B cell (primary cell): Measurements from ENCODE around the gene CLDN6. TPM values are rescaled to one million over a fixed set of nuclear protein-coding genes. Genes with fewer than 3 reads are reported as not detected.
A peak's percentile ranks its signal among the peaks of the same experiment; 100 is the strongest.

Experiments used
- ATAC-seq: fragments of 200-7000 bp; cut with Tn5 transposase; one replicate; pipeline ENCODE4 v1.10.0; 2021; ENCODE audit warnings: low read depth, mild to moderate bottlenecking, moderate number of reproducible peaks, moderate library complexity
- CTCF ChIA-PET: fragments of 350-600 bp; sonication (Branson Sonifier 250); formaldehyde crosslinking; loops from one replicate; lab custom pipeline; 2021; ENCODE audit warnings: antibody characterized with exemption, inconsistent platforms; lab: Charles Lee
- POLR2A ChIA-PET: fragments of 350-600 bp; sonication (Branson Sonifier 250); formaldehyde crosslinking; loops from one replicate; lab custom pipeline; 2021; ENCODE audit warnings: antibody characterized with exemption; lab: Charles Lee
- DNase-seq: peaks from one replicate; pipeline ENCODE4 v3.0.0; 2013
- H2AFZ ChIP-seq: 2 replicates; pipeline ENCODE4 v1.6.1; 2012; ENCODE audit warnings: mild to moderate bottlenecking, low read depth, low read length; ENCODE audit not compliant: insufficient read depth, poor library complexity, severe bottlenecking
- H3K27ac ChIP-seq, 2 donors: 1 replicate in 1 of 2; 2 replicates in 1 of 2; pipeline ENCODE4 v1.5.1; 2012 to 2013; ENCODE audit warnings: low read length in 2 of 2, mild to moderate bottlenecking in 2 of 2, moderate library complexity in 1 of 2
- H3K27me3 ChIP-seq, 4 experiments: fragments of 200-600 bp in 1 of 4; sonication (generic) in 1 of 4; replicated peaks in 1 of 4; 1 replicate in 2 of 4; 2 replicates in 2 of 4; pipeline versions ENCODE4 v1.6.1 to v1.7.0; 2013 to 2016; ENCODE audit warnings: low read length in 3 of 4, mild to moderate bottlenecking in 2 of 4, mixed read lengths in 1 of 4, moderate library complexity in 1 of 4; ENCODE audit not compliant: insufficient read depth in 4 of 4, control insufficient read depth in 3 of 4; ENCODE audit errors: control extremely low read depth in 1 of 4
- H3K36me3 ChIP-seq, 2 experiments: replicated peaks in 1 of 2; 1 replicate in 1 of 2; 2 replicates in 1 of 2; pipeline versions ENCODE4 v1.6.1 to v1.7.1; 2013; ENCODE audit warnings: low read length in 1 of 2; ENCODE audit not compliant: insufficient read depth in 2 of 2, control insufficient read depth in 1 of 2; ENCODE audit errors: control extremely low read depth in 1 of 2, extremely low read depth in 1 of 2
- H3K4me1 ChIP-seq, 2 donors: fragments of 200-600 bp in 1 of 2; sonication (generic) in 1 of 2; 1 replicate in 1 of 2; 2 replicates in 1 of 2; pipeline versions ENCODE4 v1.5.1 to v1.6.1; 2013 to 2017; ENCODE audit warnings: low read length in 2 of 2; ENCODE audit not compliant: control insufficient read depth in 2 of 2, insufficient read depth in 2 of 2
- H3K4me2 ChIP-seq: replicated peaks from 2 replicates; pipeline ENCODE3; 2012; ENCODE audit warnings: mild to moderate bottlenecking, low read depth, low read length; ENCODE audit not compliant: poor library complexity, severe bottlenecking
- H3K4me3 ChIP-seq, 5 experiments: fragments of 200-600 bp in 1 of 5; sonication (generic) in 1 of 5; 1 replicate in 3 of 5; 2 replicates in 2 of 5; pipeline versions ENCODE4 v1.5.1 to v1.7.0; 2011 to 2016; ENCODE audit warnings: low read length in 4 of 5, mild to moderate bottlenecking in 4 of 5, low read depth in 2 of 5, control low read depth in 1 of 5, moderate library complexity in 1 of 5; ENCODE audit not compliant: insufficient read depth in 1 of 5; ENCODE audit errors: control extremely low read depth in 1 of 5, extremely low read depth in 1 of 5
- H3K79me2 ChIP-seq: fragments of 200-600 bp; sonication (generic); one replicate; pipeline ENCODE4 v1.6.0; 2016; ENCODE audit warnings: low read length; ENCODE audit not compliant: control insufficient read depth, insufficient read depth
- H3K9ac ChIP-seq: fragments of 200-600 bp; sonication (generic); 2 replicates; pipeline ENCODE4 v1.6.1; 2017; ENCODE audit warnings: mild to moderate bottlenecking, low read length, moderate library complexity
- H3K9me3 ChIP-seq, 3 donors: one replicate each; pipeline versions ENCODE4 v1.6.1 to v1.7.1; 2013; ENCODE audit warnings: low read length in 2 of 3; ENCODE audit not compliant: control insufficient read depth in 2 of 3, insufficient read depth in 1 of 3; ENCODE audit errors: control extremely low read depth in 1 of 3
- H4K20me1 ChIP-seq: 2 replicates; pipeline ENCODE4 v1.6.0; 2012; ENCODE audit warnings: mild to moderate bottlenecking, low read length; ENCODE audit not compliant: insufficient read depth, control insufficient read depth, poor library complexity, severe bottlenecking
- H3K27ac Mint-ChIP-seq: one replicate; pipeline ENCODE4 v1.8.0; 2021; ENCODE audit warnings: mixed read lengths
- H3K27me3 Mint-ChIP-seq: one replicate; pipeline ENCODE4 v1.8.0; 2021; ENCODE audit warnings: mixed read lengths
- H3K4me1 Mint-ChIP-seq: one replicate; pipeline ENCODE4 v1.8.0; 2021; ENCODE audit warnings: mixed read lengths
- H3K4me3 Mint-ChIP-seq: one replicate; pipeline ENCODE4 v1.8.0; 2021; ENCODE audit warnings: mixed read lengths
- H3K9me3 Mint-ChIP-seq: one replicate; pipeline ENCODE4 v1.8.0; 2022; ENCODE audit warnings: mixed read lengths; ENCODE audit not compliant: insufficient read depth
- EZH2 ChIP-seq: IDR thresholded peaks from 2 replicates; pipeline ENCODE4 v1.6.1; 2012; ENCODE audit warnings: borderline replicate concordance, low read depth, mild to moderate bottlenecking, moderate library complexity, low read length; ENCODE audit not compliant: insufficient read depth, poor library complexity, severe bottlenecking
- WGBS: methylation state at CpG from one replicate; pipeline ENCODE4 v1.1.5; 2013; ENCODE audit warnings: missing lambda C conversion rate; ENCODE audit not compliant: insufficient coverage; 5-methylcytosine and 5-hydroxymethylcytosine counted together
- intact Hi-C: fragments of 100-400 bp; cut with micrococcal nuclease; formaldehyde crosslinking; loops from one replicate; pipeline ENCODE4 v1.10.0; 2022
- polyA plus RNA-seq: library from polyadenylated mRNA; depleted of rRNA; stranded (reverse); fragments of >200 nt; gene quantifications from 2 replicates; pipeline ENCODE4 v1.2.3, GENCODE V29; 2012
- total RNA-seq, 2 donors: library from RNA; stranded (reverse); fragments of 120-200 nt in 1 of 2; gene quantifications; 1 replicate in 1 of 2; 2 replicates in 1 of 2; pipeline versions ENCODE4 v1.2.3 to v1.2.4, GENCODE V29; 2013 to 2022
- TF ChIP-seq, protein P1 (sequence below): fragments of 200-600 bp; IDR thresholded peaks from one replicate; pipeline ENCODE4 v1.8.0; 2022; ENCODE audit warnings: antibody characterized with exemption, mild to moderate bottlenecking

CLDN6 gene
- total and polyA plus RNA-seq, 2 donors (not counting 1 experiment from before 2014, with no cell fraction given): not detected

DNA sequence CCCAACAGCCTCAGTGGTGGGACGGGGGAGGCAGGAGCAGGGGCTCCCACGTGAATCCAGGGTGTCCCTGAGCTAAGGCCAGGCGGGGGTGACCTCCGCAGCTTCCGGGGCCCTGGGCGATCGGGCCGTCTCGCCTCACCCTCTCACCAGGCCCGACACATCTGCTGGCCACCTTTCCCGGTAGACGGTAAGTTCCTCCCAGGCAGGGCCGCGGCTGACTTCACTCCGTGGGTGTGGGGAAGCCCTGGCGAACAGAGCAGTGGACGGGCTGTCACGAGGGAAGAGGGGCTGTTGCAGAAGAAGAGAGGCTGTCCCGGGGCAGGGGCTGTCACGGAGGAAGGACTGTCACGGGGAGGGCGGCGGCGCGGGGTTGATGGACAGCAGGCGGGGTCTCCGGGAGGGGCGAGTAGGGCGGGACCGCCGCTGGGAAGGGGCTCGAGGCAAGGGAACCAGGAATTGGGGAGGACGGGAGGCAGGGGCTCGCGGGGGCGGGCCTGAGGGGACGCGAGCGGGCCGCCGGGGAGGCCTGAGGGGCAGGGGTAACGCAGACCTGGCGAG is 38.2 kb downstream of the CLDN6 start:
- peak overlapping the region; percentile 66 for H3K4me3 Mint-ChIP-seq
- WGBS: 7% methylated on average over 43 of the region's 43 CpGs
- peak overlapping the region; percentile 98 for H3K9ac ChIP-seq

DNA sequence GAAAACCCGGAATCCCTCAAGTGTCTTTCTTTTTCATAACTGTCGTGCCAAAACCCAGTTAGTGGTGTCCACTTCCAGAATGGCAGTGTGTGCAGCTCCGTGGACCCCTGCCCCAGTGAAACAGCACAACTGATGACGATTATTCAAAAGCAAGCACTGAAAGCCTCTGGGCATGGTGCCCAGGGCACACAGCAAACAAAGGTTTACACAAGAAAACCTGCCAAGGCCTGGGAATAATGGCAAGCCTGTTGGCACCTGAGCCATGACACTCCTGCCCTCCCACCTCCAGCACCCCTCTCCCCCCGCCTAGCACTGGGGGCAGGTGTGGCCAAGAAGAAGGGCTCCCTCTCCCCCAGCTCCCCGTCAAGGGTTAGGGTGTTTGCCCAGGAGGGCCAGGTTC is 40.5 kb downstream of the CLDN6 start:
- Histone ChIP-seq H3K36me3 (no peaks in the 10 kb centered on the region), H3K4me2 (no peak overlapping the region), H3K4me1 (peaks cover 10 to 22% of the 10 kb centered on the region in 2 donors), H2AFZ (no peak overlapping the region), H3K9me3 (no peaks in the 10 kb centered on the region), H3K79me2 (peaks cover 6% of the 10 kb centered on the region), H4K20me1 (peaks cover 5% of the 10 kb centered on the region), H3K4me3 (no peak overlapping the region), H3K27me3 (peaks cover 0 to 10% (median 1%) of the 10 kb centered on the region in 4 experiments), H3K27ac (no peak overlapping the region), H3K9ac (no peak overlapping the region)
- H3K27ac Mint-ChIP-seq: no peak overlapping the region
- H3K9me3 Mint-ChIP-seq: no peaks in the 10 kb centered on the region
- ChIA-PET CTCF (interaction anchor here (0.7 to 1.9 kb wide), 2 partner anchors 10 to 14 kb away, joined by 3 to 5 read pairs; partner anchors contain the start of gene KREMEN2), POLR2A (no interaction called here)
- H3K27me3 Mint-ChIP-seq: no peaks in the 10 kb centered on the region
- WGBS: 86% methylated on average over 5 of the region's 6 CpGs
- no peak overlapping the region for H3K4me3 Mint-ChIP-seq
- no peak for TF ChIP-seq EZH2
- TF ChIP-seq, protein P1, sequence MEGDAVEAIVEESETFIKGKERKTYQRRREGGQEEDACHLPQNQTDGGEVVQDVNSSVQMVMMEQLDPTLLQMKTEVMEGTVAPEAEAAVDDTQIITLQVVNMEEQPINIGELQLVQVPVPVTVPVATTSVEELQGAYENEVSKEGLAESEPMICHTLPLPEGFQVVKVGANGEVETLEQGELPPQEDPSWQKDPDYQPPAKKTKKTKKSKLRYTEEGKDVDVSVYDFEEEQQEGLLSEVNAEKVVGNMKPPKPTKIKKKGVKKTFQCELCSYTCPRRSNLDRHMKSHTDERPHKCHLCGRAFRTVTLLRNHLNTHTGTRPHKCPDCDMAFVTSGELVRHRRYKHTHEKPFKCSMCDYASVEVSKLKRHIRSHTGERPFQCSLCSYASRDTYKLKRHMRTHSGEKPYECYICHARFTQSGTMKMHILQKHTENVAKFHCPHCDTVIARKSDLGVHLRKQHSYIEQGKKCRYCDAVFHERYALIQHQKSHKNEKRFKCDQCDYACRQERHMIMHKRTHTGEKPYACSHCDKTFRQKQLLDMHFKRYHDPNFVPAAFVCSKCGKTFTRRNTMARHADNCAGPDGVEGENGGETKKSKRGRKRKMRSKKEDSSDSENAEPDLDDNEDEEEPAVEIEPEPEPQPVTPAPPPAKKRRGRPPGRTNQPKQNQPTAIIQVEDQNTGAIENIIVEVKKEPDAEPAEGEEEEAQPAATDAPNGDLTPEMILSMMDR: no peak
- H3K4me1 Mint-ChIP-seq: peaks cover 12% of the 10 kb centered on the region
- DNase-seq (no peak), ATAC-seq (no peak)
- intact Hi-C loops: no loop called here

More for the DNA sequence above, 38.2 kb downstream of the CLDN6 start:
- no peak for ATAC-seq
- intact Hi-C loops: loop anchor here (1.0 to 5.0 kb wide), 4 partner anchors 10 to 202 kb away; partner anchors contain the start of genes ELOB, FLYWCH2 and PAQR4
- H3K36me3 ChIP-seq: no peaks in the 10 kb centered on the region
- CTCF ChIA-PET: interaction anchor here (1.8 kb wide), 1 partner anchor 49 kb away, joined by 8 read pairs; no protein-coding TSS in a partner anchor
- H4K20me1 ChIP-seq: peaks cover 5% of the 10 kb centered on the region
- H3K79me2 ChIP-seq: peaks cover 6% of the 10 kb centered on the region
- H2AFZ ChIP-seq: peak overlapping the region; percentile 94
- peaks cover 18 to 39% of the 10 kb centered on the region in 2 donors for H3K4me1 ChIP-seq
- Mint-ChIP-seq H3K9me3 (no peaks in the 10 kb centered on the region), H3K27ac (peak overlapping the region; percentile 3), H3K27me3 (no peaks in the 10 kb centered on the region), H3K4me1 (peaks cover 21% of the 10 kb centered on the region)
- peak overlapping the region in 4 of 5 experiments; percentile 74 to 96 (median 86) for H3K4me3 ChIP-seq
- no peaks in the 10 kb centered on the region for H3K9me3 ChIP-seq
- peaks cover 0 to 8% (median 1%) of the 10 kb centered on the region in 4 experiments for H3K27me3 ChIP-seq
- H3K27ac ChIP-seq: no peak overlapping the region
- TF ChIP-seq, protein P1: no peak
- no peak for TF ChIP-seq EZH2
- peak; percentile 39 for DNase-seq
- POLR2A ChIA-PET: interaction anchor here (0.5 to 1.5 kb wide), 4 partner anchors 12 to 180 kb away, joined by 3 to 10 read pairs (median 4); no protein-coding TSS in a partner anchor
- peak overlapping the region; percentile 99 for H3K4me2 ChIP-seq
